AG04449 (cell line): ENCODE measurements around the gene SLC43A3.
"Not testable (repeated sequence)": the region's sequence is repeated elsewhere in the genome, so short reads cannot be mapped to it uniquely, and the experiment has no call there.

Source experiments
- CTCF ChIA-PET: fragments of 350-600 bp; formaldehyde crosslinking; extraction: SDS; loops from one replicate; lab custom pipeline; 2021; ENCODE audit warnings: antibody characterized with exemption; lab: Yijun Ruan, JAX
- POLR2A ChIA-PET: fragments of 400-600, 350-600 bp; formaldehyde crosslinking; extraction: SDS; loops from one replicate; lab custom pipeline; 2020; ENCODE audit warnings: antibody characterized with exemption, inconsistent platforms; lab: Yijun Ruan, JAX
- DNase-seq: peaks from one replicate; pipeline ENCODE4 v3.0.0-alpha.2; 2010; ENCODE audit warnings: low read depth, low spot score
- H3K4me3 ChIP-seq: 2 replicates; pipeline ENCODE4 v1.5.1; 2011; ENCODE audit warnings: low read depth, mild to moderate bottlenecking, control low read depth, low read length
- CTCF ChIP-seq: IDR thresholded peaks from one replicate; pipeline ENCODE4 v1.5.1; 2011; ENCODE audit warnings: mild to moderate bottlenecking, moderate library complexity, low read length, control low read depth, inconsistent platforms; ENCODE audit not compliant: insufficient read depth; ENCODE audit errors: missing control alignments

SLC43A3 gene

DNA sequence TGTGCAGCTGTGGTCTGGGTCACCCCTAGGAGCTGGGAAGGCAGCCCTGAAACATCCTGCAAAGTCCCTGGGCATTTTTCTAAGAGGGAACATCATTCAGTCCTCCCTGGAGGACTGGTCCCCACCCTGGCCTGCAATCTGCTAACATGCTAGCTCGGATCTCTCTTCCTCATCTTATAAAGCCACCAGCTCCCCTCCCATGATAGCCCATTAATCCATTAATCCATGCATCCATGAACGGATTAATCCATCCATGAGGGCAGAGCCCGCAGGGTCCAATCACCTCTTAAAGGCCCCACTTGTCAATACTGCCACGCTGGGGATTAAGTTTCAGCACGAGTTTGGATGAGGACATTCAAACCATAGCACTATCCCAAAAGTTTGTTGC, 58.1 kb downstream of the SLC43A3 start:
- TF ChIP-seq CTCF, result no peak
- no peak overlapping the region for H3K4me3 ChIP-seq
- no peak for DNase-seq
- ChIA-PET POLR2A (no interaction called here), CTCF (interaction anchor here (1.3 to 1.6 kb wide), 2 partner anchors 16 to 23 kb away, joined by 3 to 6 read pairs; no protein-coding TSS in a partner anchor)

DNA sequence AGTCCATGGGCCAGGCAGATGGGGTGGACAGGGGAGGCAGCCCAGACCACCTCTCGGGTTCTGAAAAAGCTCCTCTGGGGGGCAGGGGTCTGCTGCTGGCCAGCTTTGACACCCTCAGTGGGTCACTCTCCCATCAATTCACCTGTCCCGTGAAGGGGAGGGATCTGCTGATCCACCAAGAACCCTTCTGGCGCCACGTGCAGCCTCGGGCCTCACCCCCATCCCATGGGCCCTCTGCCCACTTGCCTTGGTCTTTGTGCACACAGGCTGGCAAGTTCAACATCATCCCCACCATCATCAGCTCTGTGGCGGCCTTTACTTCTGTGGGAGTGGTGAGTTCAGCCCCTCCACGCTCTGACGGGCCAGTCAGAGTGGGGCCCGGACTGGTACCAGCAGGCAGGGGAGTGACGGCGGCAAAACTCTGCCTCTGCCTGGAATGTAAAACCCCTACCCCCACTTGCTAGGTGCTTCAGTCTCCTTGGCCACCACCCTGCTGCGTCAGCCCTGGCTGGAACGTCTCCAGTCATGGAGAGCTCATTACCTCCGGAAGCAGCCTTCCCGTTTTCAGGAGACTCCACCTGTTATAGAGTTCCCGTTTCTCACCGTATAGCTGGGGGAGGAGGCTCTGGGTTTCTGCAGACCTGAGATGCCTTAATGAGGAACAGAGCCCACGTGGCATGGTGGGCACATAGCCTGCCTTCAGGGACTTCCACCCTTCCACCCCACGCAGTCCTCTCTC, 58.6 kb downstream of the SLC43A3 start:
- ChIA-PET POLR2A (no interaction called here), CTCF (interaction anchor here (1.3 to 1.6 kb wide), 2 partner anchors 16 to 22 kb away, joined by 3 to 6 read pairs; no protein-coding TSS in a partner anchor)
- H3K4me3 ChIP-seq, result no peak overlapping the region
- TF ChIP-seq CTCF, result no peak
- no peak for DNase-seq

DNA sequence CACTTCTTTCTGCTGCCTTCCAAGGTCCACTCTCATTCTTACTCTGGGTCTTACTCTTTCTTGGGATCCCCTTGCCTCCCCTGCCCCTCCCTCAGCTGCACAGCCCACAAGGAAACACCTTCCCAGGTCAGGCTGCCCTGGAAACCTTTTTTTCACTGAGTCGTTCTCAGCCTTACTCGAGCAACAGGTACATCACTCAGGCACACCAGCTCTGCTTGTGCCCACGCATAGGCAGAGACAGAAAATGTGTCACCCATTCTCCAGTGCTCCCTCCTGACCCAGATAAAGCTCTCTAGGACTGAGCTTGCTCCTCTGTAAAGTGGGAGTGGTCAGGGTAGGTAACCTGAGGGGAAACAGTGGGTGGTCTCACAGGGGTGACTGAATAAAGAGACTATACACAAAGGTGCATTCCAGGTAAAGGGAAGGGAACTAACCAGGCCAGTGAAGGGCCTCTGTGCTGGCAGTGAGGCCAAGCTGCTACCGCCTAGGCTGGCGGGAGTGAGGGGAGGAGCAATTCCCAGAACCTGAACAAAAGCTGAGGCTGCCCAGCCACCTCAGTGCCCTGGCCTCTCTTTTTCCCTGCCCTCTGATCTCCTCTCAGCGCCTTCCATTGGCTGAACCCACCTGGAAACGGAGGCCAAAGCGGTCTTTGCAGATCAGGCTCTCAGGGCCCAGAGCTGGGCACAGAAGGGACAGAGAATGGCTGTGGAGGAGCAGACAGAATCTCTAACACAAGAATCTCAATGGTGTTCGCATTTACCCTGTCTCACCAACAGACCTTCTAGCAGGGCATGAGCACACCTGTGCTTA, 61.9 kb downstream of the SLC43A3 start:
- H3K4me3 ChIP-seq, result no peak overlapping the region
- ChIA-PET POLR2A (no interaction called here), CTCF (interaction anchor here (1.8 kb wide), 1 partner anchor 20 kb away, joined by 6 read pairs; no protein-coding TSS in a partner anchor)
- DNase-seq, result no peak
- no peak for TF ChIP-seq CTCF

GRCh38 chr11:57363131-57364080, 63.5 kb downstream of the SLC43A3 start:
- DNase-seq, result no peak
- ChIA-PET CTCF (interaction anchor here (0.6 to 5.5 kb wide), 4 partner anchors 12 to 130 kb away, joined by 3 to 27 read pairs (median 8); no protein-coding TSS in a partner anchor), POLR2A (no interaction called here)
- TF ChIP-seq CTCF, result no peak
- no peak overlapping the region for H3K4me3 ChIP-seq

DNA sequence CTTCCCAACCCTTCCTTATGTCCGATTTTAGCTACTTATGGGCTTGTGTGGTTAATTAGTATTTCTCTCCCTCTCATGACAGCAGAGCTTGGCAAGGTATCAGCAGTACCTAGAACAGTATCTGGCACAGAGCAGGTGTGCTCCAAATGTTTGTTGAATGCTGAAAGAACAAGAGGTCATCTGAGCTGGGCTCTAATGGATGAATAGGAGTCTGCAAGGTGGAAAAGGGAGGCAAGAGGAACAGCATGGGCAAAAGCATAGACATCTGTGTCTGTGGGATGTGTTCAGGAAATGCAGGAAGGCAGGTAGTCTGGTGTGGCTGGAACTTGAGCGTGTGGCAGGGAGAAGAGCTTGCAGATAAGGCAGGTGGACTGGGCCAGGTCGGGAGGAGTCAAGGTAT, 65.0 kb downstream of the SLC43A3 start:
- ChIA-PET POLR2A (no interaction called here), CTCF (interaction anchor here (1.2 to 5.5 kb wide), 3 partner anchors 11 to 132 kb away, joined by 5 to 27 read pairs (median 10); no protein-coding TSS in a partner anchor)
- no peak for DNase-seq
- TF ChIP-seq CTCF, result no peak
- no peak overlapping the region for H3K4me3 ChIP-seq

GRCh38 chr11:57361420-57361819, 65.5 kb downstream of the SLC43A3 start:
- H3K4me3 ChIP-seq, POLR2A ChIA-PET, DNase-seq: not testable (repeated sequence)
- CTCF ChIA-PET, result interaction anchor here (5.5 kb wide), 1 partner anchor 10 kb away, joined by 27 read pairs; no protein-coding TSS in a partner anchor
